HCT116 (cell line): ENCODE measurements around the gene SRL. TPM values are rescaled to one million over a fixed set of nuclear protein-coding genes. Genes with fewer than 3 reads are reported as not detected.

Experiments used
- ATAC-seq: fragments of 200-7000 bp; cut with Tn5 transposase; 2 replicates; pipeline ENCODE4 v1.9.1; 2020; ENCODE audit warnings: mild to moderate bottlenecking, moderate library complexity
- Bru-seq: library from RNA; stranded (reverse); fragments of 400-500 nt; gene quantifications from one replicate; lab custom pipeline; 2021; lab: Mats Ljungman, UMichigan
- BruChase-seq, 2 experiments: library from RNA; stranded (reverse); fragments of 400-500 nt; gene quantifications; one replicate each; lab custom pipeline; 2021; lab: Mats Ljungman, UMichigan
- BruUV-seq: library from RNA; stranded (reverse); fragments of 400-500 nt; replicated peaks from 2 replicates; lab custom pipeline; 2021; lab: Mats Ljungman, UMichigan
- CTCF ChIA-PET: fragments of 300-600 bp; sonication (Branson Sonifier 250); formaldehyde crosslinking; loops from one replicate; lab custom pipeline; 2021; ENCODE audit warnings: antibody characterized with exemption; lab: Charles Lee
- POLR2A ChIA-PET: fragments of 300-600, 350-600 bp; sonication (Branson Sonifier 250); formaldehyde crosslinking; loops from one replicate; lab custom pipeline; 2021; ENCODE audit warnings: antibody characterized with exemption; lab: Charles Lee
- RAD21 ChIA-PET, 2 experiments: fragments of 300-600 bp; sonication (Branson Sonifier 250); formaldehyde crosslinking; loops; one replicate each; lab custom pipeline; 2023; ENCODE audit warnings: low total read pairs in 2 of 2; ENCODE audit not compliant: uncharacterized antibody in 2 of 2, unreplicated experiment in 2 of 2, low non-redundant PET in 1 of 2; lab: Charles Lee
- DNase-seq: peaks from one replicate; pipeline ENCODE4 v3.0.0-alpha.2; 2010; ENCODE audit warnings: low read depth, low spot score
- H2AFZ ChIP-seq: fragments of 200-600 bp; shearing (Covaris generic), sonication (generic); 2 replicates; pipeline ENCODE4 v1.6.1; 2017; ENCODE audit warnings: low read depth, mixed run types, mixed read lengths, antibody characterized with exemption, low read length; ENCODE audit not compliant: poor library complexity, severe bottlenecking
- H3K27ac ChIP-seq: 2 replicates; pipeline ENCODE4 v1.5.1; 2012; ENCODE audit warnings: low read depth, low read length
- H3K27me3 ChIP-seq: fragments of 200-600 bp; sonication (generic); 2 replicates; pipeline ENCODE4 v1.6.1; 2016; ENCODE audit warnings: mixed run types, low read length, mixed read lengths; ENCODE audit not compliant: insufficient read depth
- H3K36me3 ChIP-seq, 2 experiments: fragments of 200-500 bp in 1 of 2; fragments of 200-600 bp in 1 of 2; sonication (Bioruptor generic) in 1 of 2; sonication (generic) in 1 of 2; 2 replicates each; pipeline versions ENCODE4 v1.5.1 to v1.6.1; 2014 to 2016; ENCODE audit warnings: low read length in 2 of 2, inconsistent platforms in 1 of 2, mixed read lengths in 1 of 2, mixed run types in 1 of 2; ENCODE audit not compliant: insufficient read depth in 2 of 2, control insufficient read depth in 1 of 2
- H3K4me1 ChIP-seq, 2 experiments: fragments of 200-600 bp in 1 of 2; sonication (generic) in 1 of 2; 2 replicates each; pipeline versions ENCODE4 v1.5.1 to v1.6.1; 2012 to 2017; ENCODE audit warnings: low read length in 2 of 2, inconsistent platforms in 1 of 2, mild to moderate bottlenecking in 1 of 2, mixed read lengths in 1 of 2, mixed run types in 1 of 2, moderate library complexity in 1 of 2; ENCODE audit not compliant: insufficient read depth in 2 of 2, control insufficient read depth in 1 of 2
- H3K4me2 ChIP-seq: fragments of 200-600 bp; sonication (generic); 2 replicates; pipeline ENCODE4 v1.6.1; 2017; ENCODE audit warnings: mixed run types, low read length, mixed read lengths
- H3K4me3 ChIP-seq, 2 experiments: fragments of 200-600 bp in 1 of 2; sonication (generic) in 1 of 2; replicated peaks in 1 of 2; 2 replicates each; pipeline ENCODE4 v1.5.1; 2011 to 2016; ENCODE audit warnings: low read length in 2 of 2, control low read depth in 1 of 2, low read depth in 1 of 2, mild to moderate bottlenecking in 1 of 2, mixed read lengths in 1 of 2, mixed run types in 1 of 2
- H3K79me2 ChIP-seq: fragments of 200-600 bp; sonication (generic); 2 replicates; pipeline ENCODE4 v1.6.1; 2017; ENCODE audit warnings: mild to moderate bottlenecking, mixed run types, low read length, moderate library complexity, mixed read lengths; ENCODE audit not compliant: insufficient read depth
- H3K9ac ChIP-seq: fragments of 200-600 bp; sonication (generic); 2 replicates; pipeline ENCODE4 v1.6.1; 2016; ENCODE audit warnings: low read length, mixed read lengths
- H3K9me2 ChIP-seq: fragments of 200-600 bp; sonication (generic), shearing (Covaris generic); 2 replicates; pipeline ENCODE4 v1.6.1; 2017; ENCODE audit warnings: mixed run types, mild to moderate bottlenecking, moderate library complexity; ENCODE audit not compliant: insufficient read depth
- H3K9me3 ChIP-seq, 2 experiments: fragments of 200-500 bp in 1 of 2; fragments of 200-600 bp in 1 of 2; sonication (Bioruptor generic) in 1 of 2; sonication (generic) in 1 of 2; 2 replicates each; pipeline ENCODE4 v1.6.1; 2014 to 2017; ENCODE audit warnings: low read length in 2 of 2, mixed read lengths in 2 of 2, inconsistent platforms in 1 of 2, low read depth in 1 of 2, mild to moderate bottlenecking in 1 of 2, mixed run types in 1 of 2, moderate library complexity in 1 of 2; ENCODE audit not compliant: control insufficient read depth in 1 of 2, insufficient read depth in 1 of 2
- H4K20me1 ChIP-seq: fragments of 200-600 bp; sonication (generic), shearing (Covaris generic); 2 replicates; pipeline ENCODE4 v1.6.1; 2017; ENCODE audit warnings: mixed run types, mild to moderate bottlenecking, moderate library complexity; ENCODE audit not compliant: insufficient read depth
- SRF ChIP-seq: IDR thresholded peaks from 2 replicates; pipeline ENCODE4 v1.6.1; 2012; ENCODE audit warnings: low read depth
- YY1 ChIP-seq: IDR thresholded peaks from 2 replicates; pipeline ENCODE4 v1.6.1; 2011; ENCODE audit warnings: low read length, low read depth, moderate library complexity, mild to moderate bottlenecking; ENCODE audit not compliant: insufficient replicate concordance; ENCODE audit errors: extremely low read depth
- ZFX ChIP-seq: fragments of 450-650 bp; IDR thresholded peaks from 2 replicates; pipeline ENCODE4 v1.6.1; 2017
- intact Hi-C: fragments of 100-400 bp; cut with micrococcal nuclease; formaldehyde crosslinking; loops from 2 replicates; pipeline ENCODE4 v1.10.0; 2022
- long read RNA-seq: library from polyadenylated mRNA; unstranded; transcript quantifications from one replicate; pipeline ENCODE4 v2.0.0, GENCODE V29; 2021; ENCODE audit not compliant: unreplicated experiment
- polyA plus RNA-seq: library from polyadenylated mRNA; unstranded; fragments of >200 nt; gene quantifications from 2 replicates; pipeline ENCODE4 v1.2.1, GENCODE V29; 2012; ENCODE audit warnings: missing spikeins
- total RNA-seq: library from RNA; stranded (reverse); gene quantifications from one replicate; pipeline ENCODE4 v1.2.1, GENCODE V29; 2021; ENCODE audit not compliant: unreplicated experiment
- TF ChIP-seq, protein P1 (sequence below): IDR thresholded peaks from 2 replicates; pipeline ENCODE4 v1.6.1; 2012
- TF ChIP-seq, protein P2 (sequence below): IDR thresholded peaks from 2 replicates; pipeline ENCODE4 v1.6.1; 2012; ENCODE audit warnings: low read depth

Gene SRL
- total RNA-seq: not detected
- polyA plus RNA-seq: 0.03 TPM in 1 of 2 replicates, not detected in the other
- Bru-seq, nascent RNA: percentile 11 among the genes with signal in this experiment
- percentile 15 among the genes with signal in this experiment for BruChase-seq, experiment 1, labeled RNA remaining after a 6-hour chase
- BruChase-seq, experiment 2, labeled RNA remaining after a 2-hour chase: percentile 11 among the genes with signal in this experiment
- long read RNA-seq: 0 reads

GRCh38 chr16:4241928-4242283 is at the start of gene SRL:
Gene SRL (minus strand): TSS chr16:4242080. CDS start chr16:4242067, 13 bp downstream.
- ChIA-PET POLR2A (no interaction called here), CTCF (interaction anchor here (2.1 kb wide), 1 partner anchor 12 kb away, joined by 6 read pairs; no protein-coding TSS in a partner anchor), RAD21 (no interaction called here)
- Histone ChIP-seq H3K79me2 (no peaks in the 10 kb centered on the region), H3K4me1 (no peaks in the 10 kb centered on the region), H3K9me3 (no peaks in the 10 kb centered on the region), H3K4me3 (no peak within 1 kb of the TSS), H4K20me1 (no peaks in the 10 kb centered on the region), H3K4me2 (no peak within 1 kb of the TSS), H3K36me3 (no peaks in the 10 kb centered on the region), H3K27me3 (no peaks in the 10 kb centered on the region), H3K9ac (no peak within 1 kb of the TSS), H3K9me2 (no peaks in the 10 kb centered on the region), H2AFZ (no peak within 1 kb of the TSS), H3K27ac (no peak within 1 kb of the TSS)
- intact Hi-C loops: no loop called here
- no peak for ATAC-seq
- no TSS peak for BruUV-seq
- TF ChIP-seq, protein P1, sequence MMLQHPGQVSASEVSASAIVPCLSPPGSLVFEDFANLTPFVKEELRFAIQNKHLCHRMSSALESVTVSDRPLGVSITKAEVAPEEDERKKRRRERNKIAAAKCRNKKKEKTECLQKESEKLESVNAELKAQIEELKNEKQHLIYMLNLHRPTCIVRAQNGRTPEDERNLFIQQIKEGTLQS: no peak
- TF ChIP-seq SRF: no peak
- no peak for TF ChIP-seq YY1
- TF ChIP-seq ZFX: no peak
- TF ChIP-seq, protein P2, sequence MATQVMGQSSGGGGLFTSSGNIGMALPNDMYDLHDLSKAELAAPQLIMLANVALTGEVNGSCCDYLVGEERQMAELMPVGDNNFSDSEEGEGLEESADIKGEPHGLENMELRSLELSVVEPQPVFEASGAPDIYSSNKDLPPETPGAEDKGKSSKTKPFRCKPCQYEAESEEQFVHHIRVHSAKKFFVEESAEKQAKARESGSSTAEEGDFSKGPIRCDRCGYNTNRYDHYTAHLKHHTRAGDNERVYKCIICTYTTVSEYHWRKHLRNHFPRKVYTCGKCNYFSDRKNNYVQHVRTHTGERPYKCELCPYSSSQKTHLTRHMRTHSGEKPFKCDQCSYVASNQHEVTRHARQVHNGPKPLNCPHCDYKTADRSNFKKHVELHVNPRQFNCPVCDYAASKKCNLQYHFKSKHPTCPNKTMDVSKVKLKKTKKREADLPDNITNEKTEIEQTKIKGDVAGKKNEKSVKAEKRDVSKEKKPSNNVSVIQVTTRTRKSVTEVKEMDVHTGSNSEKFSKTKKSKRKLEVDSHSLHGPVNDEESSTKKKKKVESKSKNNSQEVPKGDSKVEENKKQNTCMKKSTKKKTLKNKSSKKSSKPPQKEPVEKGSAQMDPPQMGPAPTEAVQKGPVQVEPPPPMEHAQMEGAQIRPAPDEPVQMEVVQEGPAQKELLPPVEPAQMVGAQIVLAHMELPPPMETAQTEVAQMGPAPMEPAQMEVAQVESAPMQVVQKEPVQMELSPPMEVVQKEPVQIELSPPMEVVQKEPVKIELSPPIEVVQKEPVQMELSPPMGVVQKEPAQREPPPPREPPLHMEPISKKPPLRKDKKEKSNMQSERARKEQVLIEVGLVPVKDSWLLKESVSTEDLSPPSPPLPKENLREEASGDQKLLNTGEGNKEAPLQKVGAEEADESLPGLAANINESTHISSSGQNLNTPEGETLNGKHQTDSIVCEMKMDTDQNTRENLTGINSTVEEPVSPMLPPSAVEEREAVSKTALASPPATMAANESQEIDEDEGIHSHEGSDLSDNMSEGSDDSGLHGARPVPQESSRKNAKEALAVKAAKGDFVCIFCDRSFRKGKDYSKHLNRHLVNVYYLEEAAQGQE: no peak
- DNase-seq: no peak
